GM18511 (cell line): Measurements from ENCODE around the gene IFT52.

Experiments
- ATAC-seq: cut with Tn5 transposase; IDR thresholded peaks from one replicate; pipeline ENCODE4 v1.9.1; 2021; ENCODE audit warnings: mild to moderate bottlenecking, moderate library complexity; ENCODE audit not compliant: unreplicated experiment

IFT52 gene

GRCh38 chr20:43590392-43591303 is at the start of gene IFT52:
Gene IFT52 (plus strand): TSS chr20:43590937. CDS start chr20:43594699, 3,762 bp downstream.
- ATAC-seq = peak; percentile 99

- ATAC-seq = no peak
Measured at GRCh38 chr20:43541214-43541613, 49.5 kb upstream of the IFT52 start.

GRCh38 chr20:43542161-43542560 is 48.6 kb upstream of the IFT52 start:
- no peak for ATAC-seq

- ATAC-seq = no peak
Measured at GRCh38 chr20:43542674-43543073, 48.1 kb upstream of the IFT52 start.

- no peak for ATAC-seq
Measured at GRCh38 chr20:43543138-43543537, 47.6 kb upstream of the IFT52 start.

- no peak for ATAC-seq
Measured at GRCh38 chr20:43544501-43544900, 46.2 kb upstream of the IFT52 start.

GRCh38 chr20:43545837-43546578 is 44.7 kb upstream of the IFT52 start:
- no peak for ATAC-seq

- ATAC-seq = no peak
Measured at GRCh38 chr20:43548273-43548880, 42.4 kb upstream of the IFT52 start.

GRCh38 chr20:43549416-43550065 is 41.2 kb upstream of the IFT52 start:
- ATAC-seq = no peak

GRCh38 chr20:43550456-43550855 is 40.3 kb upstream of the IFT52 start:
- no peak for ATAC-seq

- no peak for ATAC-seq
Measured at GRCh38 chr20:43554369-43554768, 36.4 kb upstream of the IFT52 start.

GRCh38 chr20:43558412-43559146 is 32.2 kb upstream of the IFT52 start, which contains the start of gene SGK2:
Gene SGK2 (plus strand): TSS chr20:43559027. CDS start chr20:43566496, 7,469 bp downstream.
- ATAC-seq = no peak

GRCh38 chr20:43559147-43559987 is 31.4 kb upstream of the IFT52 start:
- ATAC-seq = no peak

GRCh38 chr20:43560974-43561373 is 29.8 kb upstream of the IFT52 start:
- no peak for ATAC-seq

GRCh38 chr20:43563429-43563828 is 27.3 kb upstream of the IFT52 start:
- ATAC-seq = no peak

- ATAC-seq = no peak
Measured at GRCh38 chr20:43563991-43564390, 26.7 kb upstream of the IFT52 start.

GRCh38 chr20:43564455-43564854 is 26.3 kb upstream of the IFT52 start:
- ATAC-seq = no peak

- ATAC-seq = no peak
Measured at GRCh38 chr20:43564993-43565757, 25.6 kb upstream of the IFT52 start.

- no peak for ATAC-seq
Measured at GRCh38 chr20:43565758-43566104, 25.0 kb upstream of the IFT52 start.
